CD4-positive, alpha-beta T cell treated with Interleukin-10 for 1 hour (primary cell): ENCODE data around the gene SYNPO.

Experiments used
- DNase-seq: peaks from one replicate; pipeline ENCODE4 v3.0.0-alpha.2; 2020

Gene SYNPO

GRCh38 chr5:150659360-150660107 is 19.1 kb downstream of the SYNPO start:
- DNase-seq, result no peak

- no peak for DNase-seq
Observed at GRCh38 chr5:150660108-150660831, 19.8 kb downstream of the SYNPO start.

- no peak for DNase-seq
Observed at GRCh38 chr5:150661086-150661485, 20.6 kb downstream of the SYNPO start, which contains the start of gene MYOZ3. TSS of gene MYOZ3 (plus strand) at chr5:150661251. CDS start at chr5:150662942, 1,691 bp downstream.

GRCh38 chr5:150661821-150662596 is 21.5 kb downstream of the SYNPO start:
- no peak for DNase-seq

GRCh38 chr5:150662731-150663516 is 22.5 kb downstream of the SYNPO start:
- no peak for DNase-seq

- no peak for DNase-seq
Observed at GRCh38 chr5:150663936-150664335, 23.5 kb downstream of the SYNPO start.

- DNase-seq, result no peak
Observed at GRCh38 chr5:150665044-150665443, 24.6 kb downstream of the SYNPO start.

- DNase-seq, result no peak
Observed at GRCh38 chr5:150670275-150670947, 30.0 kb downstream of the SYNPO start.

- no peak for DNase-seq
Observed at GRCh38 chr5:150670948-150671310, 30.5 kb downstream of the SYNPO start.

GRCh38 chr5:150671509-150672236 is 31.2 kb downstream of the SYNPO start:
- DNase-seq, result peak; percentile 8

- DNase-seq, result peak; percentile 24
Observed at GRCh38 chr5:150672237-150672883, 31.9 kb downstream of the SYNPO start.

- DNase-seq, result no peak
Observed at GRCh38 chr5:150672884-150673275, 32.4 kb downstream of the SYNPO start.

- DNase-seq, result no peak
Observed at GRCh38 chr5:150674341-150674821, 33.9 kb downstream of the SYNPO start.

GRCh38 chr5:150675069-150675468 is 34.6 kb downstream of the SYNPO start:
- no peak for DNase-seq

GRCh38 chr5:150676578-150676977 is 36.1 kb downstream of the SYNPO start:
- no peak for DNase-seq

GRCh38 chr5:150689120-150689519 is 48.7 kb downstream of the SYNPO start:
- no peak for DNase-seq

GRCh38 chr5:150690760-150691159 is 50.3 kb downstream of the SYNPO start:
- DNase-seq, result no peak

GRCh38 chr5:150692276-150692675 is 51.8 kb downstream of the SYNPO start:
- no peak for DNase-seq

GRCh38 chr5:150694612-150695011 is 54.2 kb downstream of the SYNPO start:
- no peak for DNase-seq

- no peak for DNase-seq
Observed at GRCh38 chr5:150700246-150700593, 59.8 kb downstream of the SYNPO start.
